HG02973 (cell line): ENCODE measurements around the gene WBP1.
"Not testable (repeated sequence)": the region's sequence is repeated elsewhere in the genome, so short reads cannot be mapped to it uniquely, and the experiment has no call there.

Experiments used
- ATAC-seq: cut with Tn5 transposase; IDR thresholded peaks from one replicate; pipeline ENCODE4 v1.9.1; 2021; ENCODE audit warnings: moderate library complexity; ENCODE audit not compliant: unreplicated experiment

The WBP1 gene

GRCh38 chr2:74481431-74481830, 23.2 kb downstream of the WBP1 start:
- ATAC-seq: no peak

DNA sequence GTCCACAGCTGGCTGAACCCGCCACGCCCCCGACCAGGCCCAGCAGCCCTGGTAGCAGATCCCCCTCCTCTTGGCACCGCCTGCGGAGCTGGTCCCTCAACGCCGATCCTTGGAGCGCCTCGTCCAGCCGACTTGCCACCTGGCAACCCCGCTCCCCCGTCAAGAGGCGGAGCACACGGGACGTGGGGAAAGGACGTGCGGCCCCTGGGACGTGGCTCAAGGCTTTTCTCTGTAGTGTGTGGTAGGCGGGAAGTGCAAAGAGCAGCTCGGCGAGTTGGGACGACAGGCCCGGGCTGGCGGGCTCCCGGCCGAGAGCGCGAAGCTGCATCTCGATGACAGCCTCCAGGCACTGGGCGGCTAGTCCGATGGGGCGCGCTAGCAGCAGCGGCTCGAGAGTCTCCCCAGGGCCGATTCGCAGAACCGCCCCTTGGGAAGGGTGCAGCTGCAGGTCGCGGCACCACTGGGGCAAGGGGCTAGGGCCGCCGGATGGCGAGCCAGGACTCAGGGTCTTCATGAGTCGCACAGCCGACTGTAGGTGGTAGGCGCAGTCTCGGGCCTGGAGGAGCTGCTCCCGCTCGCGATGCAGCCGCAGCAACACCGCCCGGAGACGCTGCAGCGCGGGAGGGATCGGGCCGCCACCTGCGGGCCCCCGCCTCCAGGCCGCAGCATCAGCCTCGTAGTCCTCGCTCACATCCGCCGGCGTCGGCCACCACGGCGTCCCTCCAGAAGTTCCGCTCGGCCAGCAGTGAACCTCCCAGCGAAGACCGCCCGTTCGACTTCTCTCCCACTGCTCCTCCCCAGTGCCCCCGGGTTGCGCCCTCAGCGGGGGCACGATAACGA, 23.9 kb downstream of the WBP1 start:
- peak; percentile 31 for ATAC-seq

GRCh38 chr2:74482801-74483674, 24.8 kb downstream of the WBP1 start, which contains the start of the genes CCDC142 and TTC31:
Gene CCDC142 (minus strand): TSS chr2:74482998. CDS start chr2:74482837, 161 bp downstream.
Gene TTC31 (plus strand): TSS chr2:74483081. CDS start chr2:74483096, 15 bp downstream.
- ATAC-seq: peak; percentile 84

DNA sequence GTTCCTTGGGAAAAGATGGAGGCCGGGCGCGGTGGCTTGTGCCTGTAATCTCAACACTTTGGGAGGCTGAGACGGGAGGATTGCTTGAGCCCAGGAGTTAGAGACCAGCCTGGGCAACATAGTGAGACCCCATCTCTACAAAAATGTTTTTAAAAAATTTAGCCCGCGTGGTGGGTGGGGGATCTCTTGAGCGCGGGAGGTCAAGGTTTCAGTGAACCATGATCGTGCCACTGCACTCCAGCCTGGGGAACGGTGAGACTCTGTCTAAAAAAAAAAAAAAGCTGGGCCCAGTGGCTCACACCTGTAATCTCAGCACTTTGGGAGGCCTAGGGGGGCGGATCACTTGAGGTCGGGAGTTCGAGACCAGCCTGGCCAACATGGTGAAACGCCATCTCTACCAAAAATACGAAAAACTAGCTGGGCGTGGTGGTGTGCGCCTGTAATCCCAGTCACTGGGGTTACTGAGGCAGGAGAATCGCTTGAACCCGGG, 25.5 kb downstream of the WBP1 start:
- not testable (repeated sequence) for ATAC-seq

DNA sequence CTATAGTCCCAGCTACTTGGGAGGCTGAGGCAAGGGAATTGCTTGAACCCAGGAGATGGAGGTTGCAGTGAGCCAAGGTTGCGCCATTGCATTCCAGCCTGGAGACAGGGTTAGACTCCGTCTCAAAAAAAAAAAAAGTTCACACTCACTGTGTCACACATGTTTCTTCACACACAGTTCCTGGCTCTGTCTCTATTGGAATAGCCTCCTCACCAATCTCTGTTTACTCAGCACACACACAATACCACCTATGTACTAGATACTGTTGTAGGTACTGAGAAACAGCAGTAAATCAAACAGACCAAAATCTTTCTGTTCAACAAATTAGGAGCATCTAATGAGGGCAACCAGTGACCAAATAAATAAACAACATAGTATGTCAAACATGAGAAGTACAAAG, 27.9 kb downstream of the WBP1 start:
- ATAC-seq: no peak

- ATAC-seq: no peak
Measured at GRCh38 chr2:74488643-74489481, 30.6 kb downstream of the WBP1 start.

DNA sequence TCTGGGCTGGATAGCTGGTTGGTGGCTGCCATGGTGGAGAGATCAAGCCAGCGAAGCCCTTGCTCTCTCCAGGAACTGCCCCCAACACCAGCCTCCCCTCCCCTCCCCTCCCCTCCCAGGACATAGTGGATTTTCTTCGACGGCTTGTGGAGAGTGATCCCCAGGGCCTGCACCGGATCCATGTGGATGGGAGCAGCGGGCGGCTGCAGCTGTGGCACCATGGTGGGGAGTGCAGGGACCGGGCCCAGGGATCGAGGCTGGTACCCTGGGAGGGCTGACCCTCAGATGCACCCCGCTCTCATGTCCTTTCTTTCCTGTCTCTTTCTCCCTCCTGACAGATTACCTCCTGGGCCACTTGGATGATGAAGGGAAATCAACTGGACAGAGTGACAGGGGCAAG, 31.7 kb downstream of the WBP1 start:
- ATAC-seq: no peak

GRCh38 chr2:74491648-74492544, 33.7 kb downstream of the WBP1 start:
- ATAC-seq: no peak

DNA sequence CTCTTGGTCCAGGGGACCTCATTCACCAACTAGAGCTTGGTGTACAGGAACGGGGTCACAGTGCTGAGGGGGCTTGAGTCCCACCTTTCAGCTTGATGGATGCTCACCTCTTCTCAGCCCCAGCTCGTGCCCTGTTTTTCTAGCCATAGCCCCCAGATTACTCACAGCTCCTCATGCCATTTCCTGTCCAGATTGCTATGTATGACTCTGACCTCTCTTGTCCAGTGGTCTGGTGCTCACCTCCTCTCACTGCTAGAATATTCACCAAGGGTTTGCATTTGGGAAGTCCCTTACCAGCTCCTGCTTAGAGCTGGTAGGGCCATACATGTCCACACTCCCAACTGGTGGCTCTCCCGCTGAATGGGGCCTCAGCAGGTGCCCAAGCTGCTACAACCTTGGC, 35.3 kb downstream of the WBP1 start:
- no peak for ATAC-seq

- no peak for ATAC-seq
Measured at GRCh38 chr2:74495440-74495839, 37.2 kb downstream of the WBP1 start.

- no peak for ATAC-seq
Measured at GRCh38 chr2:74496997-74497776, 38.9 kb downstream of the WBP1 start.

DNA sequence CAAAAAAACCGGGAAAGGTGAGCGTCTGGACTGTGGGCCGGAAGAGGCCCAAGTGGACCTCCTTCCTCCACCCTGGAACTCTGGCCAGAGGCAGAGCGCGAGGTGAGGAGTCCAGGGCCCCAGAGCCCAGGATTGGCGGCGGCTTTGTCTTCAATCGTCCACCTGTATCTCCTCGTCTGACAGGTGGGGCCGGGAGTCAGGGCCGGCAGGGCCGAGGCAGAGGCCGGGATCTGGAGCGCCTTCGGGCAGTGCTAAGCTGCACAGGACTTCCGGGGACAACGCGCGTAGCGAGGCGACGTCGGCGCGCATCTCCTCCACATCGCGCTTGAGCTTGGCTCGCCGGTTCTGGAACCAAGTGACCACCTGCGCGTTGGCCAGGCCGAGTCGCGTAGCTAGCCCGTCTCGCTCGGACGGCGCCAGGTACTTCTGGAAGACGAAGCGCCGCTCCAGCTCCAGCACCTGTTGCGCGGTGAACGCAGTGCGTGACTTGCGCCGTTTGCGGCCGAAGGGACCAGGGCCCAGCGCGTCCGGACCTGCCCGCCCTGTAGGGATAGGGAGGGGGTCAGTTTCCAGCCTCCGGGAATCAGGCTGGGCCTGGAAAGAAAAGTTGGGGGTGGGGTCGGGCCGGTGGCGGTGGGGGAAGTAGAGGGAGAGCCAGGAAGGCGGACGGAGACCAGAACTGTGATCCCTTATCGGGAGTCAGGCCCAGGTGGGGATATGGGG, 39.7 kb downstream of the WBP1 start:
- no peak for ATAC-seq

- no peak for ATAC-seq
Measured at GRCh38 chr2:74498500-74499266, 40.4 kb downstream of the WBP1 start.

GRCh38 chr2:74499267-74499939, 41.2 kb downstream of the WBP1 start, which contains the start of gene LBX2:
Gene LBX2 (minus strand): TSS chr2:74499603. CDS start chr2:74499537, 66 bp downstream.
- no peak for ATAC-seq

GRCh38 chr2:74499940-74500577, 41.8 kb downstream of the WBP1 start:
- no peak for ATAC-seq

GRCh38 chr2:74500578-74500946, 42.3 kb downstream of the WBP1 start:
- ATAC-seq: no peak
